ENCODE measurements around the gene CAMSAP1.

The CAMSAP1 gene

GRCh38 chr9:135821733-135822373 lies 85.5 kb downstream of the CAMSAP1 start:
- no peak overlapping the region for H3K4me3 ChIP-seq (ENCODE audit: low read depth, low read length)
- TF ChIP-seq CTCF (IDR thresholded peaks at IDR 0.05; ENCODE audit: control insufficient read depth, extremely low read depth, insufficient read depth), result no peak
- no peak for DNase-seq (ENCODE audit: low read depth)

- no peak for DNase-seq (ENCODE audit: low read depth)
- H3K4me3 ChIP-seq (ENCODE audit: low read depth, low read length), result no peak overlapping the region
- no peak for TF ChIP-seq CTCF (IDR thresholded peaks at IDR 0.05; ENCODE audit: control insufficient read depth, extremely low read depth, insufficient read depth)
Measured at GRCh38 chr9:135821116-135821515, 86.2 kb downstream of the CAMSAP1 start.

- no peak for TF ChIP-seq CTCF (IDR thresholded peaks at IDR 0.05; ENCODE audit: control insufficient read depth, extremely low read depth, insufficient read depth)
Measured at GRCh38 chr9:135820661-135821060, 86.7 kb downstream of the CAMSAP1 start.

GRCh38 chr9:135819905-135820304 lies 87.4 kb downstream of the CAMSAP1 start:
- TF ChIP-seq CTCF (IDR thresholded peaks at IDR 0.05; ENCODE audit: control insufficient read depth, extremely low read depth, insufficient read depth), result no peak
- no peak for DNase-seq (ENCODE audit: low read depth)
- no peak overlapping the region for H3K4me3 ChIP-seq (ENCODE audit: low read depth, low read length)

More at GRCh38 chr9:135820661-135821060, 86.7 kb downstream of the CAMSAP1 start:
- no peak for DNase-seq (ENCODE audit: low read depth)
- no peak overlapping the region for H3K4me3 ChIP-seq (ENCODE audit: low read depth, low read length)

GRCh38 chr9:135818718-135819475 lies 88.4 kb downstream of the CAMSAP1 start:
- TF ChIP-seq CTCF (IDR thresholded peaks at IDR 0.05; ENCODE audit: control insufficient read depth, extremely low read depth, insufficient read depth), result no peak
- DNase-seq (ENCODE audit: low read depth), result no peak
- H3K4me3 ChIP-seq (ENCODE audit: low read depth, low read length), result no peak overlapping the region

GRCh38 chr9:135817951-135818717 lies 89.2 kb downstream of the CAMSAP1 start:
- no peak for TF ChIP-seq CTCF (IDR thresholded peaks at IDR 0.05; ENCODE audit: control insufficient read depth, extremely low read depth, insufficient read depth)
- no peak overlapping the region for H3K4me3 ChIP-seq (ENCODE audit: low read depth, low read length)
- no peak for DNase-seq (ENCODE audit: low read depth)
